OCI-LY3 (cell line): Measurements from ENCODE around the gene UQCC2.

Source experiments
- H2AFZ ChIP-seq: fragments of 200-600, 300-600 bp; shearing (Covaris generic); 2 replicates; pipeline ENCODE4 v1.6.0; 2014; ENCODE audit warnings: antibody characterized with exemption, low read depth, low read length
- H3K27ac ChIP-seq: fragments of 200-600, 300-600 bp; sonication (generic); 2 replicates; pipeline ENCODE4 v1.5.1; 2014; ENCODE audit warnings: mild to moderate bottlenecking, low read length, moderate library complexity, mixed read lengths
- H3K27me3 ChIP-seq: fragments of 200-600, 300-600 bp; sonication (generic); 2 replicates; pipeline ENCODE4 v1.6.1; 2014; ENCODE audit warnings: low read depth, low read length, mixed read lengths
- H3K36me3 ChIP-seq: fragments of 200-600, 300-600 bp; sonication (generic); replicated peaks from 2 replicates; pipeline ENCODE3; 2014; ENCODE audit warnings: low read depth, low read length, mixed read lengths
- H3K4me1 ChIP-seq: fragments of 300-600, 200-600 bp; sonication (generic); 2 replicates; pipeline ENCODE4 v1.6.1; 2014; ENCODE audit warnings: low read length, mixed read lengths
- H3K4me2 ChIP-seq: fragments of 200-600, 300-600 bp; sonication (generic); 2 replicates; pipeline ENCODE4 v1.6.1; 2014; ENCODE audit warnings: low read length, mixed read lengths
- H3K4me3 ChIP-seq: fragments of 300-600, 200-600 bp; sonication (generic); 2 replicates; pipeline ENCODE4 v1.5.1; 2014; ENCODE audit warnings: antibody characterized with exemption, mild to moderate bottlenecking, low read length, moderate library complexity
- H3K79me2 ChIP-seq: fragments of 300-600, 200-600 bp; shearing (Covaris generic); 2 replicates; pipeline ENCODE4 v1.6.1; 2014; ENCODE audit warnings: mild to moderate bottlenecking, low read length, mixed read lengths
- H3K9ac ChIP-seq: fragments of 300-600, 200-600 bp; shearing (Covaris generic); 2 replicates; pipeline ENCODE4 v1.6.0; 2014; ENCODE audit warnings: mild to moderate bottlenecking, low read length, moderate library complexity
- H3K9me3 ChIP-seq: fragments of 200-600, 300-600 bp; shearing (Covaris generic); 2 replicates; pipeline ENCODE4 v1.6.1; 2014; ENCODE audit warnings: low read length, mixed read lengths; ENCODE audit not compliant: insufficient read depth
- H4K20me1 ChIP-seq: fragments of 200-600, 300-600 bp; sonication (generic); 2 replicates; pipeline ENCODE4 v1.6.1; 2016; ENCODE audit warnings: low read length, mixed read lengths; ENCODE audit not compliant: insufficient read depth
- CTCF ChIP-seq: fragments of 200-600, 300-600 bp; sonication (generic); IDR thresholded peaks from 2 replicates; pipeline ENCODE4 v1.5.1; 2014; ENCODE audit warnings: antibody characterized with exemption, low read length, low read depth
- EZH2phosphoT487 ChIP-seq: fragments of 200-600 bp; shearing (Covaris generic); IDR thresholded peaks from 2 replicates; pipeline ENCODE4 v1.6.1; 2018; ENCODE audit warnings: antibody characterized with exemption, mixed run types, low read depth

Gene UQCC2

GRCh38 chr6:33705955-33706725 lies 5.4 kb downstream of the UQCC2 start:
- H3K27me3 ChIP-seq = no peaks in the 10 kb centered on the region
- TF ChIP-seq EZH2phosphoT487 = no peak
- TF ChIP-seq CTCF = no peak
- no peaks in the 10 kb centered on the region for H3K9me3 ChIP-seq
- H3K4me3 ChIP-seq = no peak overlapping the region
- H3K4me2 ChIP-seq = no peak overlapping the region
- peaks cover 26% of the 10 kb centered on the region for H3K79me2 ChIP-seq
- peaks cover 13% of the 10 kb centered on the region for H3K4me1 ChIP-seq
- no peak overlapping the region for H2AFZ ChIP-seq
- H3K36me3 ChIP-seq = peaks cover 5% of the 10 kb centered on the region
- no peak overlapping the region for H3K9ac ChIP-seq
- H4K20me1 ChIP-seq = no peaks in the 10 kb centered on the region
- no peak overlapping the region for H3K27ac ChIP-seq

DNA sequence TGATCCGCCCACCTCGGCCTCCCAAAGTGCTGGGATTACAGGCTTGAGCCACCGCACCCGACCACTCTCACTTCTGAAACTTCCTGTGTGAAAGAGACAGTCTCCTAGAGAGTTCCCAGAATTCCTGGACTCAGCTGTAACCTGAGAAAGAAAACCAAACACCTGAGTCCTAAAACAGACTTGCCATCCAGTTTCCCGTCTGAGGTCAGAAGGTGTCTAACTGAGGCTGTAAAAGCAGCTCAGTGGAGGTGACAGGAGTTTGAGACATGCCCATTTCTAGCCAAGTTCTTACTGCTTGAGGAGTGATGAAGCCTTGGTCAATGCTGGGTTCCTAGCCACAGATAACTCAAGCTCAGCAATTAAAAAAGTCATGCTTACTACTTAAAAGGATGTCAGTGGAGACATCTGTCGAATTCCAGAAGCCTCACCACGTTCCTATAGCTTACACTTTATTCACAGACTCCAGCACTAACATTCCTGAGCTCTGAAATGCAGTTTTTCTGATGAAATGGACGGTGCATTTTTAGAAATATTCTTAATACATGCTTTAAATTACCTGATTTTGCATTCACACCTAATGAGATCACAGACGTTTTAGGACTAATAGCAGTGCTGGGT lies 6.1 kb downstream of the UQCC2 start:
- Histone ChIP-seq H3K9ac (no peak overlapping the region), H3K4me2 (no peak overlapping the region), H3K36me3 (peaks cover 5% of the 10 kb centered on the region), H3K27me3 (no peaks in the 10 kb centered on the region), H2AFZ (no peak overlapping the region), H4K20me1 (no peaks in the 10 kb centered on the region), H3K4me1 (peaks cover 9% of the 10 kb centered on the region), H3K4me3 (no peak overlapping the region), H3K27ac (no peak overlapping the region), H3K79me2 (peaks cover 18% of the 10 kb centered on the region), H3K9me3 (no peaks in the 10 kb centered on the region)
- TF ChIP-seq CTCF (no peak), EZH2phosphoT487 (no peak)

- no peak for TF ChIP-seq CTCF
- TF ChIP-seq EZH2phosphoT487 = no peak
- Histone ChIP-seq H3K79me2 (peaks cover 9% of the 10 kb centered on the region), H3K36me3 (peaks cover 9% of the 10 kb centered on the region), H3K9me3 (no peaks in the 10 kb centered on the region), H3K27ac (no peak overlapping the region), H3K4me2 (no peak overlapping the region), H3K4me3 (no peak overlapping the region), H3K9ac (no peak overlapping the region), H2AFZ (no peak overlapping the region), H3K27me3 (no peaks in the 10 kb centered on the region), H4K20me1 (no peaks in the 10 kb centered on the region), H3K4me1 (peaks cover 4% of the 10 kb centered on the region)
Measured at GRCh38 chr6:33704215-33705066, 7.1 kb downstream of the UQCC2 start.

GRCh38 chr6:33702345-33702977 lies 9.0 kb downstream of the UQCC2 start:
- Histone ChIP-seq H3K4me3 (no peak overlapping the region), H3K4me1 (peaks cover 4% of the 10 kb centered on the region), H4K20me1 (no peaks in the 10 kb centered on the region), H3K9me3 (no peaks in the 10 kb centered on the region), H3K9ac (no peak overlapping the region), H3K27me3 (no peaks in the 10 kb centered on the region), H3K27ac (no peak overlapping the region), H2AFZ (no peak overlapping the region), H3K36me3 (peaks cover 10% of the 10 kb centered on the region), H3K4me2 (no peak overlapping the region), H3K79me2 (no peaks in the 10 kb centered on the region)
- TF ChIP-seq EZH2phosphoT487 = no peak
- no peak for TF ChIP-seq CTCF
